Measurements from ENCODE around the gene GIPR. TPM values are rescaled to one million over a fixed set of nuclear protein-coding genes. Genes with fewer than 3 reads are reported as not detected.

Gene GIPR
- total and polyA plus RNA-seq, 2 experiments from 2014 or later, result 0.42 to 1.2 TPM

DNA sequence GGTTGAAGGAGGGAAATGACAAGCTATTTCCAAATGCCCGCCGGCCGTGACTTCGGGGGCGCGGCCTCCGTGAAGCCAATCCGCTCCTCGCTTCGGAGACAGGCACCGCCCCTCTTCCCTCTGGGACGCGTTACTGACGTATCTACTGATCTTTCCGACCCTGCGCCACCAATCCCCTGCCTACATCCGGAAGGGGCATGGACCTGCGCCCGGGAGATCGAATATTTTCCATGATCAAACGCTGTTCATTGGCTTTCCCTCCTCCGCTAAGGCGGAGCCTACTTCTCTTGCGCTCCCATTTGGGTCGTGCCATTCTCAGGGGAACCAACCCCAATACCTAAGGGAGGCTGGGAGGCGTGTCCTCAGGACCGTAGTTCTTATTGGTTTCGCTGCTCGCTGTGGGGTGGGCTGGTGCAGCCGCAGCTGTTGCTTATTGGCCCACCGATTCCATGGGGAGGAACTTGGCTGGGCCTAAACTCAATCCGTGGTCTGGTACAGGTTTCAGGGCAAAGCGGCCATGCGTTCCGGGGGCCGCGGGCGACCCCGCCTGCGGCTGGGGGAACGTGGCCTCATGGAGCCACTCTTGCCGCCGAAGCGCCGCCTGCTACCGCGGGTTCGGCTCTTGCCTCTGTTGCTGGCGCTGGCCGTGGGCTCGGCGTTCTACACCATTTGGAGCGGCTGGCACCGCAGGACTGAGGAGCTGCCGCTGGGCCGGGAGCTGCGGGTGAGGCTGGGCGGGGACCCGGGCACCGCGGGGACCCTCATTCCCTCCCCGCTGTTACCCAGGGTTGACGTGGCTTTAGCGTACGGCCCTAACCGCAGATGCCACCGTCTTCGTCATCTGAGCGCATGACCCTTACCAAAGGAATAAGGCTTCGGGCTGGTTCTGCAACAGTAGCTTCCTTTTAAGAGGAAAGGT is 24.4 kb downstream of the GIPR start, which contains the start of gene QPCTL (continued):
- TF ChIP-seq, protein P1, sequence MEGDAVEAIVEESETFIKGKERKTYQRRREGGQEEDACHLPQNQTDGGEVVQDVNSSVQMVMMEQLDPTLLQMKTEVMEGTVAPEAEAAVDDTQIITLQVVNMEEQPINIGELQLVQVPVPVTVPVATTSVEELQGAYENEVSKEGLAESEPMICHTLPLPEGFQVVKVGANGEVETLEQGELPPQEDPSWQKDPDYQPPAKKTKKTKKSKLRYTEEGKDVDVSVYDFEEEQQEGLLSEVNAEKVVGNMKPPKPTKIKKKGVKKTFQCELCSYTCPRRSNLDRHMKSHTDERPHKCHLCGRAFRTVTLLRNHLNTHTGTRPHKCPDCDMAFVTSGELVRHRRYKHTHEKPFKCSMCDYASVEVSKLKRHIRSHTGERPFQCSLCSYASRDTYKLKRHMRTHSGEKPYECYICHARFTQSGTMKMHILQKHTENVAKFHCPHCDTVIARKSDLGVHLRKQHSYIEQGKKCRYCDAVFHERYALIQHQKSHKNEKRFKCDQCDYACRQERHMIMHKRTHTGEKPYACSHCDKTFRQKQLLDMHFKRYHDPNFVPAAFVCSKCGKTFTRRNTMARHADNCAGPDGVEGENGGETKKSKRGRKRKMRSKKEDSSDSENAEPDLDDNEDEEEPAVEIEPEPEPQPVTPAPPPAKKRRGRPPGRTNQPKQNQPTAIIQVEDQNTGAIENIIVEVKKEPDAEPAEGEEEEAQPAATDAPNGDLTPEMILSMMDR (conservative IDR thresholded peaks at IDR 0.05; ENCODE audit: low read depth in 2 of 2), result 0 out of 4 replicates have a peak, but pooled peaks of 1 of the 2 experiments have one; percentile 3
- TF ChIP-seq POLR2AphosphoS5 (IDR thresholded peaks at IDR 0.05; ENCODE audit: low read depth) (peak; percentile 94), EZH2phosphoT487 (IDR thresholded peaks at IDR 0.05; ENCODE audit: unreplicated experiment) (no peak), ZNF114 (CRISPR knock-in tag; IDR thresholded peaks at IDR 0.05) (no peak), STAT1 (IDR thresholded peaks at IDR 0.05; ENCODE audit: unreplicated experiment) (no peak)
- TF ChIP-seq, protein P2, sequence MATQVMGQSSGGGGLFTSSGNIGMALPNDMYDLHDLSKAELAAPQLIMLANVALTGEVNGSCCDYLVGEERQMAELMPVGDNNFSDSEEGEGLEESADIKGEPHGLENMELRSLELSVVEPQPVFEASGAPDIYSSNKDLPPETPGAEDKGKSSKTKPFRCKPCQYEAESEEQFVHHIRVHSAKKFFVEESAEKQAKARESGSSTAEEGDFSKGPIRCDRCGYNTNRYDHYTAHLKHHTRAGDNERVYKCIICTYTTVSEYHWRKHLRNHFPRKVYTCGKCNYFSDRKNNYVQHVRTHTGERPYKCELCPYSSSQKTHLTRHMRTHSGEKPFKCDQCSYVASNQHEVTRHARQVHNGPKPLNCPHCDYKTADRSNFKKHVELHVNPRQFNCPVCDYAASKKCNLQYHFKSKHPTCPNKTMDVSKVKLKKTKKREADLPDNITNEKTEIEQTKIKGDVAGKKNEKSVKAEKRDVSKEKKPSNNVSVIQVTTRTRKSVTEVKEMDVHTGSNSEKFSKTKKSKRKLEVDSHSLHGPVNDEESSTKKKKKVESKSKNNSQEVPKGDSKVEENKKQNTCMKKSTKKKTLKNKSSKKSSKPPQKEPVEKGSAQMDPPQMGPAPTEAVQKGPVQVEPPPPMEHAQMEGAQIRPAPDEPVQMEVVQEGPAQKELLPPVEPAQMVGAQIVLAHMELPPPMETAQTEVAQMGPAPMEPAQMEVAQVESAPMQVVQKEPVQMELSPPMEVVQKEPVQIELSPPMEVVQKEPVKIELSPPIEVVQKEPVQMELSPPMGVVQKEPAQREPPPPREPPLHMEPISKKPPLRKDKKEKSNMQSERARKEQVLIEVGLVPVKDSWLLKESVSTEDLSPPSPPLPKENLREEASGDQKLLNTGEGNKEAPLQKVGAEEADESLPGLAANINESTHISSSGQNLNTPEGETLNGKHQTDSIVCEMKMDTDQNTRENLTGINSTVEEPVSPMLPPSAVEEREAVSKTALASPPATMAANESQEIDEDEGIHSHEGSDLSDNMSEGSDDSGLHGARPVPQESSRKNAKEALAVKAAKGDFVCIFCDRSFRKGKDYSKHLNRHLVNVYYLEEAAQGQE (IDR thresholded peaks at IDR 0.05; ENCODE audit: unreplicated experiment), result no peak

DNA sequence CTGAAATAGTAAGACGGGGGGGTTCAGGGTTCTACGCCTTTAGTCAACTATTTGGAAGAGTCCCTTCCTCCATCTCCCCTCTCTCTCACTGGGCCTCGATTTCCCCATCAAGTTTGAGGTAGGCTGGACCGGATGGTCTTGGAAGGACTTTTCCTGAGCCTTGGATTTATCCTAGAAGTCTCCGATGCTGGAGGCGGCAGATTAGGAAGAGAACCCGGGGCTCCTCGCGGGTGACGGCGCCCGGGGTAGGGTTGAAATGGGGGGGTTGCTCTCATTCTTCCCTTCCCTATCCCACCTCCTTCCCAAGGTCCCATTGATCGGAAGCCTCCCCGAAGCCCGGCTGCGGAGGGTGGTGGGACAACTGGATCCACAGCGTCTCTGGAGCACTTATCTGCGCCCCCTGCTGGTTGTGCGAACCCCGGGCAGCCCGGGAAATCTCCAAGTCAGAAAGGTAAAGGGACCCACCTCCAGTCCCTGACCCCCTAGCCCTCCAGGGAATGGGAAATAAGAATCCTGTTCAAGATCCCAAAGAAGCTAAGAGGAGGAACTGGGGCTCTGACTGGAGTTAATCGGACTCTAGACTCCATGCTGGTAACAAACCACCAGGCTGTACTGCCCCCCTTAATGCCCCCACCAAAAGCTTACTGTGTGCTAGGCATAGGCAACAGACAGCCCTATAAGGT is 25.2 kb downstream of the GIPR start:
- Mint-ChIP-seq H3K36me3 (ENCODE audit: low read depth) (peaks cover 52% of the 10 kb centered on the region), H3K27ac (peak overlapping the region; percentile 96), H3K9me3 (no peaks in the 10 kb centered on the region; the same call in 1 of the 3 replicates), H3K27me3 (ENCODE audit: insufficient read depth, low read depth, poor library complexity) (peaks cover 16% of the 10 kb centered on the region), H3K4me1 (peaks cover 4% of the 10 kb centered on the region), H3K4me3 (peak overlapping the region; percentile 95)
- Histone ChIP-seq H3K4me1 (ENCODE audit: insufficient read depth) (peaks cover 9% of the 10 kb centered on the region), H3K4me2 (peak overlapping the region; percentile 100), H3K27ac (ENCODE audit: low read depth) (peak overlapping the region; percentile 26; the same call in 1 of the 2 replicates), H3K36me3 (ENCODE audit: insufficient read depth) (peaks cover 15% of the 10 kb centered on the region), H3K79me2 (replicated peaks; ENCODE audit: insufficient read depth) (peaks cover 31% of the 10 kb centered on the region), H3K9me2 (ENCODE audit: insufficient read depth) (no peaks in the 10 kb centered on the region), H3F3A (replicated peaks; ENCODE audit: low read depth) (peaks cover 11% of the 10 kb centered on the region; the same call in 1 of the 2 replicates), H3K27me3 (ENCODE audit: insufficient read depth) (no peaks in the 10 kb centered on the region), H4K20me1 (replicated peaks; ENCODE audit: insufficient read depth) (peaks cover 17% of the 10 kb centered on the region), H2AFZ (no peak overlapping the region), H3K4me3 (peak overlapping the region; percentile 91)
- peak; percentile 92 for DNase-seq (ENCODE audit: low spot score)
- peak; percentile 34 for ATAC-seq
- TF ChIP-seq CREB1 (CRISPR knock-in tag; IDR thresholded peaks at IDR 0.05; ENCODE audit: low read depth), result no peak
- TF ChIP-seq, protein P1 (conservative IDR thresholded peaks at IDR 0.05; ENCODE audit: low read depth in 2 of 2), result peak; percentile 86 to 94

Data from GM23338 (cell line).